ENCODE data around the gene UCP3.

Gene UCP3

DNA sequence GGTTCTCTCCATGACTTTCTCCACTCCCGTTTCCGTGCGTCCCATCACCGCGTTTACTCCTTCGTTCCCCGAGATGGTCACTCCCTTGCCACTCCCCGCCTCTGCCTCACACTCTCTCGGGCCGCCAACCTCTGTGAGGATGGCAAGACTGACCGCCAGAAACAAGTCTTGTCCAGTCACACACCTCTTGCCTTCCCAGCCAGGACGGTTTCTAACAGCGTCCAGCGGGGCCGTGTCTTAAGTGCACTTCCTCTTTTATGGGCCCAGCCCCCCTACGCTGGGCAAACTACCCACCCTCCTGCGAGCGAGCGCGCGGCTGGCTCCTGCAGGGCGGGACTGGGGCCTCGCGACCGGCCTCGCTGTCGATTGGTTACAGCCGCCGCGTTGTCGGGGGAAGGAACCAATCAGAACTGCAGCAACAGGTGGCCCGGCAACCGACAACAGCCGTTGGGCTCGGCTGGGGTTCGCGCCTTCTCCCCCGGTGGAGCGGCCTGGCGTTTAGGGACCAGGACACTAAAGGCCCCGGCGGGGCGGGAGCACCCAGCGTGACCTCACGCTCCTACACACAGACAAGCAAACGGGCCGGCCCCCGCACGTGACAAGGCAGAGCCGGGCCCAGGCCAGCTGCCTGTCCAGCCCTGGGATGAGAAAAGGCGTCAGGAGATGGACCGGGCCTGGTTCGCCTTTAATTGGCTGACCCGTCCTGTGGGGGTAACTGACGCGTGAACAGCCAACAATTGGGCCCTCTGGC lies 25.7 kb downstream of the UCP3 start:
- TF ChIP-seq, protein P1, sequence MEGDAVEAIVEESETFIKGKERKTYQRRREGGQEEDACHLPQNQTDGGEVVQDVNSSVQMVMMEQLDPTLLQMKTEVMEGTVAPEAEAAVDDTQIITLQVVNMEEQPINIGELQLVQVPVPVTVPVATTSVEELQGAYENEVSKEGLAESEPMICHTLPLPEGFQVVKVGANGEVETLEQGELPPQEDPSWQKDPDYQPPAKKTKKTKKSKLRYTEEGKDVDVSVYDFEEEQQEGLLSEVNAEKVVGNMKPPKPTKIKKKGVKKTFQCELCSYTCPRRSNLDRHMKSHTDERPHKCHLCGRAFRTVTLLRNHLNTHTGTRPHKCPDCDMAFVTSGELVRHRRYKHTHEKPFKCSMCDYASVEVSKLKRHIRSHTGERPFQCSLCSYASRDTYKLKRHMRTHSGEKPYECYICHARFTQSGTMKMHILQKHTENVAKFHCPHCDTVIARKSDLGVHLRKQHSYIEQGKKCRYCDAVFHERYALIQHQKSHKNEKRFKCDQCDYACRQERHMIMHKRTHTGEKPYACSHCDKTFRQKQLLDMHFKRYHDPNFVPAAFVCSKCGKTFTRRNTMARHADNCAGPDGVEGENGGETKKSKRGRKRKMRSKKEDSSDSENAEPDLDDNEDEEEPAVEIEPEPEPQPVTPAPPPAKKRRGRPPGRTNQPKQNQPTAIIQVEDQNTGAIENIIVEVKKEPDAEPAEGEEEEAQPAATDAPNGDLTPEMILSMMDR (IDR thresholded peaks at IDR 0.05; ENCODE audit: control extremely low read depth, extremely low read depth, low read depth, missing control alignments), result no peak

DNA sequence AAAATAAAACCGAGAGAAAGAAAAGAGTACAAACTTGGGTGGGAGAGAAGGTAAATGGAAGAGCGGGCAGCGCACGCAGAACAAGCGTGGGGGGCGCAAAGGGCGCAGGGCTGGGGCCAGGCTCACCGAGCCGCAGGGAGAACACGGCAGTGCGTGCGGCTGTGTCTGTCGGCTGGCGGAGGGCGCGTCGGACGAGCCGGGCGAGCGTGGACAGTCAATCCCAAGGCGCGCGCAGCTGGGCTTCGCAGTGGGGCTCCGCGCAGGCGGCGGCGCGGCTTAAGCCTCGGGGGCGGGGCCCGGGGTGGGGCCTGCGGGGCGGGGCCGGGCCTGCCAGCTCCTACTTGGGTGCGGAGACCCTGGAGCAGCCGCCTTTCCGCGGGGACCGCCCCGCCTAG lies 26.3 kb downstream of the UCP3 start, which contains the start of gene UCP2:
Gene UCP2, minus strand, starts transcription at position 249 of the 395 bp plus-strand sequence. CDS start 4,465 bp downstream, outside the sequence.
- peak; percentile 85 for DNase-seq (ENCODE audit: extremely low spot score)
- TF ChIP-seq, protein P1 (IDR thresholded peaks at IDR 0.05; ENCODE audit: control extremely low read depth, extremely low read depth, low read depth, missing control alignments), result no peak
- ChIA-PET POLR2A (interaction anchor here (0.6 to 3.8 kb wide), 10 partner anchors 9 to 188 kb away, joined by 3 to 21 read pairs (median 4); partner anchors contain the start of genes C2CD3, DNAJB13 and PPME1), CTCF (interaction anchor here (0.6 to 5.1 kb wide), 6 partner anchors 10 to 357 kb away, joined by 3 to 49 read pairs (median 4); no protein-coding TSS in a partner anchor)

More for the DNA sequence above, 25.7 kb downstream of the UCP3 start:
- ChIA-PET CTCF (interaction anchor here (0.6 to 5.1 kb wide), 6 partner anchors 12 to 357 kb away, joined by 3 to 49 read pairs (median 4); no protein-coding TSS in a partner anchor), POLR2A (interaction anchor here (0.6 to 3.8 kb wide), 9 partner anchors 8 to 188 kb away, joined by 3 to 21 read pairs (median 4); partner anchors contain the start of genes C2CD3, DNAJB13 and PPME1)
- DNase-seq (ENCODE audit: extremely low spot score), result peak; percentile 97

DNA sequence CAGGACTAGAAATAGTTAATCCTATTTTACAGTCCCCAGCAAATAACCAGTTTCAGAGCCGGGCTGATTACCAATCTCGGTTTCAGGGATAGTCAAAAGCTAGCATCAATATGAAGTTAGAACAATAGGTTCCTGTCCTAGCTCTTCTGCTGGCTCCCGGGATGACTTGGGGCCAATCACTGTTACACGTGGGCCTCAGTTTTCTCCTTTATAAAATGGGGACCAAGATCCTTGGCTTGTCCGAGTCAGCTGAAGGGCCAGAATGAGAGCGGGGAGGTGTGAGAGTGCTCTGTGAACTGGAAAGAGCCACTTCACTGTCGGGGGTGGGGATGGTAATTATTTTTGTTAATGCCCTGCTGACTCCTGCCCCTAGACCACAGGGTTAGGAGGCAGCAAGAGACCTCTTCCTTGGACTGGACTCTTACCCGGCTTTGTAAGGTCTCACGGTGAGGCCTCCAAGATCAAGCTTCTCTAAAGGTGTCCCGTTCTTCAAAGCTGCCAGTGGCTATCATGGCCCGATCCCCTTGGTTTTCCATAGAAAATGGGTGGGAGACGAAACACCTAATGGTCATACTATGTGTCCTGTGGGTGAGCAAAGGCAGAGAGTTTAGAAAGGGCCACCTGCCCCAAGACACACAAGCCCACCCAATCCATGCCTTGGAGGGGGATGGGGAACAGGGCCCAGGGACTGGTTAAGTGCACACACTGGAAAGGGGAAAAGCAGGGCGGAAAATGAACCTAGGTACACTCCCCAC lies 27.7 kb downstream of the UCP3 start:
- no peak for DNase-seq (ENCODE audit: extremely low spot score)
- TF ChIP-seq, protein P1 (IDR thresholded peaks at IDR 0.05; ENCODE audit: control extremely low read depth, extremely low read depth, low read depth, missing control alignments), result no peak
- POLR2A ChIA-PET, result interaction anchor here (0.5 to 3.8 kb wide), 10 partner anchors 8 to 681 kb away, joined by 3 to 21 read pairs (median 5); no protein-coding TSS in a partner anchor
- CTCF ChIA-PET, result interaction anchor here (1.0 to 5.1 kb wide), 13 partner anchors 7 to 340 kb away, joined by 3 to 49 read pairs (median 6); no protein-coding TSS in a partner anchor

DNA sequence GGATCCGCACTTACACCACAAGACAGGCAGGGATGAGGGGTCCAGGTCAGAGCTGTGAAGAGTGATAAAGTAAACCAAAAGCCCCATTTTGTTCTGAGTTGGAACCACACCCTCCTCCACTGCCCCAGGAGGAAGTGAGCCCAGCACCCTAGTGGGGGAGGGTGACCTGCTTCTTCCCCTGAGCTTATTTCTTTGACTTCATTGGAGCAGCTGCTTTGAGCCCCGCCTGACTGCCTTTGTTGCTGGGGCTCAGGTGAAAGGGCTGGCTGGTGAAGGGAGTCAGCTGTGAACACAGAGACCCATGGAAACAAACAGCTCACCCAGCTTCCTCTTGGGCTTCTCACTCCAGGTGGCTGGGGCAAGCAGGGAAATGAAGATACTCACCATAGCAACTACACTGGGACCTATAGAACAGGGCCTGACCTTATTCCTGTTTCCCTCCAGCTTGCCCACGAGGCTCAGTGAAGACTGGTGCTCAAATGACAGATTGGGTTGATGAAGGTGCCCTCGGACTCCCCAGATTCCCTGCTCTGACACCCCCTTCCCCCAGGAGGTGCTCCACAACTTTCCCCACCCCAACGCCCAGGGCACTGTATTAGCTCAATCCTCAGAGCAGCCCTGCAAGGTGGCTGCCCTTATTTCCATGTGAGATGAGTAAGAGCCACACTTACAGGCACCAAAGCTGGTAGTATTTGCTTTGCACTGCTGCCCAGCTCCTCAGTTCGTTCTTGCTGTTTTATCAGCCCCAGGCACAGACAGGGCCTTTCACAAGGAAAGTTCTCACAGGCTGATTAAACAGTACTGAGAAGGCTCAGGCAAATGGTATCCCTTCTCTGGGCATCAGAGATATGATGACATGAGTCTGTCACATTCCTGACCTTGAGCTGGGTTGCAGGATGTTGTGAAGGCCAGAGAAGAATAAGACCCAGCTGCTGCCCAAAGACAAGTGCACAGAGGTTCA lies 28.6 kb downstream of the UCP3 start:
- peak; percentile 88 for DNase-seq (ENCODE audit: extremely low spot score)
- CTCF ChIA-PET, result interaction anchor here (1.0 to 5.1 kb wide), 13 partner anchors 8 to 341 kb away, joined by 3 to 49 read pairs (median 6); partner anchors contain the start of genes C2CD3 and PPME1
- TF ChIP-seq, protein P1 (IDR thresholded peaks at IDR 0.05; ENCODE audit: control extremely low read depth, extremely low read depth, low read depth, missing control alignments), result no peak
- POLR2A ChIA-PET, result interaction anchor here (0.5 to 3.8 kb wide), 14 partner anchors 7 to 680 kb away, joined by 3 to 21 read pairs (median 4); partner anchors contain the start of genes C2CD3, PPME1 and RAB6A

DNA sequence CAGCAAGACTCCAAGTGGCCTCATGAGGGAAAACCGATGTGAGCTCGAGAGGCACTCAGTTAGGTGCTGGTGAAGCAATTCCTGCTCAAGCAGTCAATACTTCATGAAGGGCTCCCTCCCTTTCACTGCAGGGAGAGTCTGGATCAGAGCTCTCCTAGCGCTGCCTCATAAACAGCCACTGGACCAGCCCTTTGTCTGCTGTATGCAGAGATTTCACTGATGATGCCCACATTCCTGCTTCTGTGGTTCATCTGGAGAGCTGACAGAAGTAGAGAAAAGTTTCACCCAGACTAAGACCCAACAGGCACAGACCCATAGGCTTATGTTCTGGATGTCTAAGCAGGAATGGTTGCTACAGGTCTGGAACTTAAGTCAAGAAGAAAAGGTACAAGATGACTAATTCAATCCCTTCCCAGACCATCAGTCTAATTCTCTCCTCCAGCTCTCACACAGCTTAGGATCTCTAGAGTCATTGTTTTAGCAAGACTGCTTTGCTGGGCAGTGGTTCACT lies 30.3 kb downstream of the UCP3 start:
- DNase-seq (ENCODE audit: extremely low spot score), result no peak
- POLR2A ChIA-PET, result interaction anchor here (1.0 kb wide), 1 partner anchor 11 kb away, joined by 4 read pairs; no protein-coding TSS in a partner anchor
- CTCF ChIA-PET, result interaction anchor here (1.4 to 5.1 kb wide), 4 partner anchors 10 to 353 kb away, joined by 3 to 49 read pairs (median 6); no protein-coding TSS in a partner anchor
- TF ChIP-seq, protein P1 (IDR thresholded peaks at IDR 0.05; ENCODE audit: control extremely low read depth, extremely low read depth, low read depth, missing control alignments), result no peak
